H1 (cell line): ENCODE measurements around the gene TMEM147. TPM values are rescaled to one million over a fixed set of nuclear protein-coding genes. Genes with fewer than 3 reads are reported as not detected.

ENCODE experiments used
- polyA plus RNA-seq, 7 experiments: library from polyadenylated mRNA; depleted of rRNA in 3 of 7; stranded (reverse) in 5 of 7; unstranded in 2 of 7; fragments of >200 nt in 5 of 7; fragments of 200-250 nt in 2 of 7; gene quantifications; 1 replicate in 5 of 7; 2 replicates in 1 of 7; 4 replicates in 1 of 7; pipeline versions ENCODE4 v1.2.1 to v1.2.3, GENCODE V29; 2011 to 2013; ENCODE audit warnings: missing spikeins in 2 of 7, mixed read lengths in 2 of 7
- total RNA-seq: library from RNA; stranded (reverse); fragmentation: NEBNext Ultra II Directional; extraction: Animal tissue kit (Norgen Biotek cat#: 25700); gene quantifications from 2 replicates; pipeline ENCODE4 v1.2.1, GENCODE V29; 2021
- TF ChIP-seq, protein P1 (sequence below): fragments of 300-600 bp; sonication (generic); IDR thresholded peaks from 2 replicates; pipeline ENCODE4 v1.7.1; 2012; ENCODE audit warnings: low read length, moderate library complexity, mild to moderate bottlenecking, inconsistent platforms; ENCODE audit not compliant: insufficient replicate concordance

The TMEM147 gene
- total and polyA plus RNA-seq, 2 of the 8 experiments (the other 6 are each of a cell fraction or from before 2014, with no cell fraction given), result 159 to 418 TPM

DNA sequence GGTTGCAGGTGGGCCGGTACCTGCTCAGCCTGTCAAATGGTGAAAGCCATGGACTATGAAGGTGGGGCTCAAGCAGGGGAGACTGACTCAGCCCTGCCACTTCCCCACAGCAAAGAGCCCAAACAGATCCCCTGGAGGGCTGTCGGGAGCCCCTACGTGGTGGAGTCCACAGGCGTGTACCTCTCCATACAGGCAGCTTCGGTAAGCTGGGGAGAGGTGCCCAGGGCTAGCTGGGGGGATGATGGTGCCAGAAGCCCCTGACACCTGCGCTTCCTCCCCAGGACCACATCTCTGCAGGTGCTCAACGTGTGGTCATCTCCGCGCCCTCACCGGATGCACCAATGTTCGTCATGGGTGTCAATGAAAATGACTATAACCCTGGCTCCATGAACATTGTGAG is 3.2 kb upstream of the TMEM147 start (continued):
- TF ChIP-seq, protein P1, sequence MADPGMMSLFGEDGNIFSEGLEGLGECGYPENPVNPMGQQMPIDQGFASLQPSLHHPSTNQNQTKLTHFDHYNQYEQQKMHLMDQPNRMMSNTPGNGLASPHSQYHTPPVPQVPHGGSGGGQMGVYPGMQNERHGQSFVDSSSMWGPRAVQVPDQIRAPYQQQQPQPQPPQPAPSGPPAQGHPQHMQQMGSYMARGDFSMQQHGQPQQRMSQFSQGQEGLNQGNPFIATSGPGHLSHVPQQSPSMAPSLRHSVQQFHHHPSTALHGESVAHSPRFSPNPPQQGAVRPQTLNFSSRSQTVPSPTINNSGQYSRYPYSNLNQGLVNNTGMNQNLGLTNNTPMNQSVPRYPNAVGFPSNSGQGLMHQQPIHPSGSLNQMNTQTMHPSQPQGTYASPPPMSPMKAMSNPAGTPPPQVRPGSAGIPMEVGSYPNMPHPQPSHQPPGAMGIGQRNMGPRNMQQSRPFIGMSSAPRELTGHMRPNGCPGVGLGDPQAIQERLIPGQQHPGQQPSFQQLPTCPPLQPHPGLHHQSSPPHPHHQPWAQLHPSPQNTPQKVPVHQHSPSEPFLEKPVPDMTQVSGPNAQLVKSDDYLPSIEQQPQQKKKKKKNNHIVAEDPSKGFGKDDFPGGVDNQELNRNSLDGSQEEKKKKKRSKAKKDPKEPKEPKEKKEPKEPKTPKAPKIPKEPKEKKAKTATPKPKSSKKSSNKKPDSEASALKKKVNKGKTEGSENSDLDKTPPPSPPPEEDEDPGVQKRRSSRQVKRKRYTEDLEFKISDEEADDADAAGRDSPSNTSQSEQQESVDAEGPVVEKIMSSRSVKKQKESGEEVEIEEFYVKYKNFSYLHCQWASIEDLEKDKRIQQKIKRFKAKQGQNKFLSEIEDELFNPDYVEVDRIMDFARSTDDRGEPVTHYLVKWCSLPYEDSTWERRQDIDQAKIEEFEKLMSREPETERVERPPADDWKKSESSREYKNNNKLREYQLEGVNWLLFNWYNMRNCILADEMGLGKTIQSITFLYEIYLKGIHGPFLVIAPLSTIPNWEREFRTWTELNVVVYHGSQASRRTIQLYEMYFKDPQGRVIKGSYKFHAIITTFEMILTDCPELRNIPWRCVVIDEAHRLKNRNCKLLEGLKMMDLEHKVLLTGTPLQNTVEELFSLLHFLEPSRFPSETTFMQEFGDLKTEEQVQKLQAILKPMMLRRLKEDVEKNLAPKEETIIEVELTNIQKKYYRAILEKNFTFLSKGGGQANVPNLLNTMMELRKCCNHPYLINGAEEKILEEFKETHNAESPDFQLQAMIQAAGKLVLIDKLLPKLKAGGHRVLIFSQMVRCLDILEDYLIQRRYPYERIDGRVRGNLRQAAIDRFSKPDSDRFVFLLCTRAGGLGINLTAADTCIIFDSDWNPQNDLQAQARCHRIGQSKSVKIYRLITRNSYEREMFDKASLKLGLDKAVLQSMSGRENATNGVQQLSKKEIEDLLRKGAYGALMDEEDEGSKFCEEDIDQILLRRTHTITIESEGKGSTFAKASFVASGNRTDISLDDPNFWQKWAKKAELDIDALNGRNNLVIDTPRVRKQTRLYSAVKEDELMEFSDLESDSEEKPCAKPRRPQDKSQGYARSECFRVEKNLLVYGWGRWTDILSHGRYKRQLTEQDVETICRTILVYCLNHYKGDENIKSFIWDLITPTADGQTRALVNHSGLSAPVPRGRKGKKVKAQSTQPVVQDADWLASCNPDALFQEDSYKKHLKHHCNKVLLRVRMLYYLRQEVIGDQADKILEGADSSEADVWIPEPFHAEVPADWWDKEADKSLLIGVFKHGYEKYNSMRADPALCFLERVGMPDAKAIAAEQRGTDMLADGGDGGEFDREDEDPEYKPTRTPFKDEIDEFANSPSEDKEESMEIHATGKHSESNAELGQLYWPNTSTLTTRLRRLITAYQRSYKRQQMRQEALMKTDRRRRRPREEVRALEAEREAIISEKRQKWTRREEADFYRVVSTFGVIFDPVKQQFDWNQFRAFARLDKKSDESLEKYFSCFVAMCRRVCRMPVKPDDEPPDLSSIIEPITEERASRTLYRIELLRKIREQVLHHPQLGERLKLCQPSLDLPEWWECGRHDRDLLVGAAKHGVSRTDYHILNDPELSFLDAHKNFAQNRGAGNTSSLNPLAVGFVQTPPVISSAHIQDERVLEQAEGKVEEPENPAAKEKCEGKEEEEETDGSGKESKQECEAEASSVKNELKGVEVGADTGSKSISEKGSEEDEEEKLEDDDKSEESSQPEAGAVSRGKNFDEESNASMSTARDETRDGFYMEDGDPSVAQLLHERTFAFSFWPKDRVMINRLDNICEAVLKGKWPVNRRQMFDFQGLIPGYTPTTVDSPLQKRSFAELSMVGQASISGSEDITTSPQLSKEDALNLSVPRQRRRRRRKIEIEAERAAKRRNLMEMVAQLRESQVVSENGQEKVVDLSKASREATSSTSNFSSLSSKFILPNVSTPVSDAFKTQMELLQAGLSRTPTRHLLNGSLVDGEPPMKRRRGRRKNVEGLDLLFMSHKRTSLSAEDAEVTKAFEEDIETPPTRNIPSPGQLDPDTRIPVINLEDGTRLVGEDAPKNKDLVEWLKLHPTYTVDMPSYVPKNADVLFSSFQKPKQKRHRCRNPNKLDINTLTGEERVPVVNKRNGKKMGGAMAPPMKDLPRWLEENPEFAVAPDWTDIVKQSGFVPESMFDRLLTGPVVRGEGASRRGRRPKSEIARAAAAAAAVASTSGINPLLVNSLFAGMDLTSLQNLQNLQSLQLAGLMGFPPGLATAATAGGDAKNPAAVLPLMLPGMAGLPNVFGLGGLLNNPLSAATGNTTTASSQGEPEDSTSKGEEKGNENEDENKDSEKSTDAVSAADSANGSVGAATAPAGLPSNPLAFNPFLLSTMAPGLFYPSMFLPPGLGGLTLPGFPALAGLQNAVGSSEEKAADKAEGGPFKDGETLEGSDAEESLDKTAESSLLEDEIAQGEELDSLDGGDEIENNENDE, result no peak
